Measurements from ENCODE around the gene FAIM.
A peak's percentile ranks its signal among the peaks of the same experiment; 100 is the strongest.
"Not testable (repeated sequence)": the region's sequence is repeated elsewhere in the genome, so short reads cannot be mapped to it uniquely, and the experiment has no call there.

Gene FAIM

GRCh38 chr3:138608322-138609135, at the start of gene FAIM:
TSS of gene FAIM (plus strand) at chr3:138608771. CDS start at chr3:138619727, 10,956 bp downstream.
- no peak for TF ChIP-seq CTCF (IDR thresholded peaks at IDR 0.05; ENCODE audit: extremely low read depth, insufficient read depth, missing control alignments)
- peak; percentile 75 for DNase-seq (ENCODE audit: low spot score)
- in situ Hi-C loops (cut with MboI; ENCODE audit: low pct_unique_long_range_greater_than_20kb, low sequenced_read_pairs, unreplicated experiment): no loop called here

- no peak for DNase-seq (ENCODE audit: low spot score)
- TF ChIP-seq CTCF (IDR thresholded peaks at IDR 0.05; ENCODE audit: extremely low read depth, insufficient read depth, missing control alignments): no peak
- in situ Hi-C loops (cut with MboI; ENCODE audit: low pct_unique_long_range_greater_than_20kb, low sequenced_read_pairs, unreplicated experiment): no loop called here
These were observed 49.4 kb upstream of the FAIM start for GRCh38 chr3:138559134-138559533.

- in situ Hi-C loops (cut with MboI; ENCODE audit: low pct_unique_long_range_greater_than_20kb, low sequenced_read_pairs, unreplicated experiment): no loop called here
- no peak for TF ChIP-seq CTCF (IDR thresholded peaks at IDR 0.05; ENCODE audit: extremely low read depth, insufficient read depth, missing control alignments)
- no peak for DNase-seq (ENCODE audit: low spot score)
These were observed 48.1 kb upstream of the FAIM start for GRCh38 chr3:138560501-138560900.

GRCh38 chr3:138562902-138563301, 45.7 kb upstream of the FAIM start:
- DNase-seq (ENCODE audit: low spot score); in situ Hi-C loops (cut with MboI; ENCODE audit: low pct_unique_long_range_greater_than_20kb, low sequenced_read_pairs, unreplicated experiment): not testable (repeated sequence)

GRCh38 chr3:138566293-138566692, 42.3 kb upstream of the FAIM start:
- DNase-seq (ENCODE audit: low spot score); in situ Hi-C loops (cut with MboI; ENCODE audit: low pct_unique_long_range_greater_than_20kb, low sequenced_read_pairs, unreplicated experiment): not testable (repeated sequence)

GRCh38 chr3:138567403-138567802, 41.2 kb upstream of the FAIM start:
- in situ Hi-C loops (cut with MboI; ENCODE audit: low pct_unique_long_range_greater_than_20kb, low sequenced_read_pairs, unreplicated experiment): no loop called here
- TF ChIP-seq CTCF (IDR thresholded peaks at IDR 0.05; ENCODE audit: extremely low read depth, insufficient read depth, missing control alignments): peak; percentile 12
- DNase-seq (ENCODE audit: low spot score): no peak

GRCh38 chr3:138569090-138569489, 39.5 kb upstream of the FAIM start:
- no peak for TF ChIP-seq CTCF (IDR thresholded peaks at IDR 0.05; ENCODE audit: extremely low read depth, insufficient read depth, missing control alignments)
- no peak for DNase-seq (ENCODE audit: low spot score)
- in situ Hi-C loops (cut with MboI; ENCODE audit: low pct_unique_long_range_greater_than_20kb, low sequenced_read_pairs, unreplicated experiment): no loop called here

GRCh38 chr3:138569624-138570023, 38.9 kb upstream of the FAIM start:
- DNase-seq (ENCODE audit: low spot score); in situ Hi-C loops (cut with MboI; ENCODE audit: low pct_unique_long_range_greater_than_20kb, low sequenced_read_pairs, unreplicated experiment): not testable (repeated sequence)

All from GM13977 (cell line).